SH-SY5Y (cell line): Measurements from ENCODE around the gene ANKS4B.

Source experiments
- GATA2 ChIP-seq: IDR thresholded peaks from 2 replicates; pipeline ENCODE4 v1.6.1; 2011; ENCODE audit warnings: mild to moderate bottlenecking, low read depth, low read length
- GATA3 ChIP-seq: IDR thresholded peaks from 2 replicates; pipeline ENCODE4 v1.6.1; 2011; ENCODE audit warnings: low read depth, mild to moderate bottlenecking, low read length, moderate library complexity

GRCh38 chr16:21194771-21195301 lies 38.7 kb upstream of the ANKS4B start:
- TF ChIP-seq GATA3 (no peak), GATA2 (no peak)
